Superior temporal gyrus (tissue), 1 donor: ENCODE measurements around the gene ZNF226.
"Not testable (repeated sequence)": the region's sequence is repeated elsewhere in the genome, so short reads cannot be mapped to it uniquely, and the experiment has no call there.

Experiments used
- DNase-seq: peaks from one replicate; pipeline ENCODE4 v3.0.0-alpha.2; 2016; ENCODE audit errors: extremely low spot score

The ZNF226 gene

DNA sequence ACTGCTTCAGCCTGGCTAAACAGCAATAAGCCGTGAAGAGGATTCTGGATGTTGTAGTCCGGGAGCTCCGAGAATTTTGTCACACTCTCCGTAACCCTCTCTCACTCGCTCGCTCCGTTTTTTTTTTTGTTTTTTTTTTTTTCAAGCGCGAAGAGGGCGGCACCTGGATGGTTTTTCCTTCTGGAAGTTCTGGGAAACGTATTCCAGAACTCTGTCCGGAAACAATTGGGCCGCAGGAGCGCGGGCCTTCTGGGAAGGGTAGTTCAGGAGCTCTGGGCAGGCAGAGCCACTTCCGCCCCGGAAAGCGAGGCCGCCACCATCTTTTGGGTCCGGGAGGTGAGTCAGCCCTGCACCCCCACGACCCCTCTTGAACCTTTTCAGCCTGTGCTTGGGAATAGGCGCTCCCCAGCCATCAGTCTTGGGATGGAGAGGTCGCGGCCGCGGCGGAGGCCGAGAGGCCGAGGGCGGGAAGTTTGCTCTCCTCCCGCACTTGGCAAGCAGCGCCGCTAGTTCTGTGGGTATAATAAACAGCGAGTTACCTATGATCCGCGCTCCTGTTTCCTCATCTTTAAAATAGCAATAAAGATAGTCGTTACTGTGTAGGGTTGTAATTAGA, 47.5 kb downstream of the ZNF226 start, which contains the start of gene ZNF227:
Gene ZNF227, plus strand, starts transcription at position 283 of the 616 bp plus-strand sequence. CDS start 5,261 bp downstream, outside the sequence.
- DNase-seq: peak; percentile 92

DNA sequence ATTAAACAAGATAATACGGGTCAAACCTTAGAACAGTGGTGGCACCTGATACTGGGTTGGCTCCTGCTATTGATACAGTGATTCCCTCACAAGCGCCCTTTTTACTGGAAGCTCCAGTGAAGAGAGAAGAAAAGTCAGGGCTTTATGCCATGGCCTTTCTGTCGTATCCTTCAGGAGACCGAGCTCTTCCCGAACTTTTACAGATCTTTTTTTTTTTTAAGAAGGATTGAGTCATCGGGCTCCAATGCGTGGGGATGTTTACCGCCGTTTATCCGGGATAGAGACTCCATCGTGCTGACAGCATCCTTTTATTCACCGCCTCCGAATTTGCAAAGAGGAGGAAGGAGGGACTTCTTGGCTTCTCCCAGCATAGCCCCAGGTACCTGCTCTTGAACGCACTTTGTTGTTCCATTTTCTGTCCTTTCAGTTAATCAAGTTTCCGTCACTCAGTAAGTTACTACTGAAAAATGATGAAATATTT, 48.0 kb downstream of the ZNF226 start:
- no peak for DNase-seq

DNA sequence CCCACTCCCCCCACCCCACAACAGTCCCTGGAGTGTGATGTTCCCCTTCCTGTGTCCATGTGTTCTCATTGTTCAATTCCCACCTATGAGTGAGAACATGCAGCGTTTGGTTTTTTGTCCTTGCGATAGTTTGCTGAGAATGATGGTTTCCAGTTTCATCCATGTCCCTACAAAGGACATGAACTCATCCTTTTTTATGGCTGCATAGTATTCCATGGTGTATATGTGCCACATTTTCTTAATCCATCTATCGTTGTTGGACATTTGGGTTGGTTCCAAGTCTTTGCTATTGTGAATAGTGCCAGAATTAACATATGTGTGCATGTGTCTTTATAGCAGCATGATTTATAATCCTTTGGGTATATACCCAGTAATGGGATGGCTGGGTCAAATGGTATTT, 55.0 kb downstream of the ZNF226 start:
- DNase-seq: not testable (repeated sequence)

- not testable (repeated sequence) for DNase-seq
Observed at GRCh38 chr19:44220761-44221160, 55.9 kb downstream of the ZNF226 start.

DNA sequence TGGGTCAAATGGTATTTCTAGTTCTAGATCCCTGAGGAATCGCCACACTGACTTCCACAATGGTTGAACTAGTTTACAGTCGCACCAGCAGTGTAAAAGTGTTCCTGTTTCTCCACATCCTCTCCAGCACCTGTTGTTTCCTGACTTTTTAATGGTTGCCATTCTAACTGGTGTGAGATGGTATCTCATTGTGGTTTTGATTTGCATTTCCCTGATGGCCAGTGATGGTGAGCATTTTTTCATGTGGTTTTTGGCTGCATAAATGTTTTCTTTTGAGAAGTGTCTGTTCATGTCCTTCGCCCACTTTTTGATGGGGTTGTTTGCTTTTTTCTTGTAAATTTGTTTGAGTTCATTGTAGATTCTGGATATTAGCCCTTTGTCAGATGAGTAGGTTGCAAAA, 56.4 kb downstream of the ZNF226 start:
- not testable (repeated sequence) for DNase-seq
